CD4-positive, CD25-positive, alpha-beta regulatory T cell (primary cell): Measurements from ENCODE around the gene ANKRD13C. TPM values are rescaled to one million over a fixed set of nuclear protein-coding genes. Genes with fewer than 3 reads are reported as not detected.
"Not testable (repeated sequence)": the region's sequence is repeated elsewhere in the genome, so short reads cannot be mapped to it uniquely, and the experiment has no call there.

Experiments used
- ATAC-seq, 2 donors: fragments of 150-1000 bp; cut with Tn5 transposase; one replicate each; pipeline ENCODE4 v1.10.0; 2021; ENCODE audit warnings: low read depth in 2 of 2, moderate number of reproducible peaks in 2 of 2, moderate library complexity in 1 of 2
- DNase-seq, 3 donors: peaks; one replicate each; pipeline versions ENCODE4 v3.0.0 to v3.0.0-alpha.2; 2012 to 2022; ENCODE audit warnings: mixed read lengths in 1 of 3
- H3K27ac ChIP-seq: one replicate; pipeline ENCODE4 v1.7.0; 2013; ENCODE audit warnings: mild to moderate bottlenecking, low read length; ENCODE audit not compliant: insufficient read depth, poor library complexity, severe bottlenecking
- H3K27me3 ChIP-seq: one replicate; pipeline ENCODE4 v1.7.0; 2013; ENCODE audit warnings: low read length; ENCODE audit not compliant: control insufficient read depth, insufficient read depth
- H3K36me3 ChIP-seq: one replicate; pipeline ENCODE4 v1.7.0; 2013; ENCODE audit warnings: mild to moderate bottlenecking, low read length, moderate library complexity; ENCODE audit not compliant: control insufficient read depth, insufficient read depth
- H3K4me1 ChIP-seq: 2 replicates; pipeline ENCODE4 v1.7.0; 2013; ENCODE audit warnings: mild to moderate bottlenecking, low read length; ENCODE audit not compliant: insufficient read depth, control insufficient read depth, poor library complexity, severe bottlenecking
- H3K4me3 ChIP-seq: one replicate; pipeline ENCODE4 v1.7.0; 2013; ENCODE audit warnings: low read depth, mild to moderate bottlenecking, low read length, moderate library complexity
- H3K9me3 ChIP-seq, 2 experiments: 1 replicate in 1 of 2; 2 replicates in 1 of 2; pipeline ENCODE4 v1.7.0; 2013; ENCODE audit warnings: low read length in 2 of 2, mild to moderate bottlenecking in 1 of 2, moderate library complexity in 1 of 2; ENCODE audit not compliant: control insufficient read depth in 2 of 2
- H3K27ac Mint-ChIP-seq, 3 donors: one replicate each; pipeline ENCODE4 v1.8.0; 2020 to 2022; ENCODE audit warnings: mild to moderate bottlenecking in 3 of 3, mixed read lengths in 3 of 3, moderate library complexity in 2 of 3
- H3K27me3 Mint-ChIP-seq: one replicate; pipeline ENCODE4 v1.8.0; 2022; ENCODE audit warnings: mild to moderate bottlenecking, mixed read lengths
- H3K36me3 Mint-ChIP-seq: one replicate; pipeline ENCODE4 v1.8.0; 2020; ENCODE audit warnings: mixed read lengths
- H3K4me1 Mint-ChIP-seq, 4 donors: one replicate each; pipeline ENCODE4 v1.8.0; 2020 to 2022; ENCODE audit warnings: mixed read lengths in 4 of 4, mild to moderate bottlenecking in 1 of 4
- H3K4me3 Mint-ChIP-seq, 4 donors: one replicate each; pipeline ENCODE4 v1.8.0; 2020 to 2022; ENCODE audit warnings: mild to moderate bottlenecking in 4 of 4, mixed read lengths in 4 of 4, moderate library complexity in 3 of 4
- H3K9me3 Mint-ChIP-seq, 7 donors: one replicate each; pipeline ENCODE4 v1.8.0; 2020 to 2022; ENCODE audit warnings: mixed read lengths in 7 of 7, mild to moderate bottlenecking in 3 of 7, moderate library complexity in 2 of 7
- polyA plus RNA-seq, 4 donors: library from polyadenylated mRNA; unstranded; fragments of 300-500 nt; fragmentation: Illumina TruSeq; gene quantifications; one replicate each; pipeline ENCODE4 v1.2.3, GENCODE V29; 2021
- total RNA-seq: library from RNA; stranded (reverse); gene quantifications from one replicate; pipeline ENCODE4 v1.2.3, GENCODE V29; 2022

The ANKRD13C gene
- total and polyA plus RNA-seq, 5 donors from 2014 or later, result 12.7 to 30.7 (median 16.0) TPM

- H3K4me1 ChIP-seq, result peaks cover under 1% of the 10 kb centered on the region
- H3K27me3 ChIP-seq, result no peaks in the 10 kb centered on the region
- Mint-ChIP-seq H3K4me1 (peaks cover 15 to 23% (median 21%) of the 10 kb centered on the region in 4 donors), H3K4me3 (no peak overlapping the region), H3K27me3 (peaks cover 6% of the 10 kb centered on the region), H3K27ac (no peak overlapping the region), H3K9me3 (peaks cover 0 to 3% (median 0%) of the 10 kb centered on the region in 7 donors), H3K36me3 (peaks cover 10% of the 10 kb centered on the region)
- H3K36me3 ChIP-seq, result no peaks in the 10 kb centered on the region
- no peak overlapping the region for H3K4me3 ChIP-seq
- no peak overlapping the region for H3K27ac ChIP-seq
- DNase-seq, result peak in 1 of 3 donors; percentile 11
- no peaks in the 10 kb centered on the region for H3K9me3 ChIP-seq
- no peak for ATAC-seq
Measured at GRCh38 chr1:70358921-70359564, 4.5 kb upstream of the ANKRD13C start.

GRCh38 chr1:70355920-70356319 is 1.4 kb upstream of the ANKRD13C start:
- peaks cover 3% of the 10 kb centered on the region for H3K36me3 Mint-ChIP-seq
- no peak for DNase-seq
- no peak for ATAC-seq
- peaks cover 29 to 47% (median 35%) of the 10 kb centered on the region in 4 donors for H3K4me1 Mint-ChIP-seq
- Histone ChIP-seq H3K4me3 (no peak overlapping the region), H3K27ac (no peak overlapping the region), H3K27me3 (no peaks in the 10 kb centered on the region), H3K9me3 (no peaks in the 10 kb centered on the region), H3K36me3 (peaks cover 5% of the 10 kb centered on the region), H3K4me1 (peaks cover 30% of the 10 kb centered on the region)
- H3K27me3 Mint-ChIP-seq, result no peaks in the 10 kb centered on the region
- peak overlapping the region; percentile 86 to 98 (median 96) for H3K4me3 Mint-ChIP-seq
- peaks cover 0 to 3% (median 0%) of the 10 kb centered on the region in 7 donors for H3K9me3 Mint-ChIP-seq
- H3K27ac Mint-ChIP-seq, result peak overlapping the region; percentile 32 to 100 (median 99)

GRCh38 chr1:70355111-70355407 is 537 bp upstream of the ANKRD13C start:
- Histone ChIP-seq H3K36me3 (peaks cover 5% of the 10 kb centered on the region), H3K9me3 (no peaks in the 10 kb centered on the region), H3K4me3 (peak overlapping the region; percentile 93), H3K27me3 (no peaks in the 10 kb centered on the region), H3K27ac (peak overlapping the region; percentile 93), H3K4me1 (peaks cover 38% of the 10 kb centered on the region)
- peak overlapping the region; percentile 99 to 100 (median 99) for H3K27ac Mint-ChIP-seq
- no peak for ATAC-seq
- H3K4me3 Mint-ChIP-seq, result peak overlapping the region; percentile 95 to 99 (median 98)
- peaks cover 3% of the 10 kb centered on the region for H3K36me3 Mint-ChIP-seq
- peaks cover 0 to 3% (median 0%) of the 10 kb centered on the region in 7 donors for H3K9me3 Mint-ChIP-seq
- DNase-seq, result no peak
- no peaks in the 10 kb centered on the region for H3K27me3 Mint-ChIP-seq
- peaks cover 33 to 54% (median 40%) of the 10 kb centered on the region in 4 donors for H3K4me1 Mint-ChIP-seq

- H3K9me3 ChIP-seq, result no peaks in the 10 kb centered on the region
- H3K4me3 ChIP-seq, result peak overlapping the region; percentile 93
- Mint-ChIP-seq H3K9me3 (peaks cover 0 to 3% (median 0%) of the 10 kb centered on the region in 7 donors), H3K4me1 (peaks cover 37 to 63% (median 48%) of the 10 kb centered on the region in 4 donors), H3K27me3 (no peaks in the 10 kb centered on the region), H3K4me3 (peak overlapping the region; percentile 95 to 99 (median 98)), H3K36me3 (peaks cover 3% of the 10 kb centered on the region), H3K27ac (peak overlapping the region; percentile 99 to 100 (median 99))
- H3K36me3 ChIP-seq, result peaks cover 5% of the 10 kb centered on the region
- ATAC-seq (peak; percentile 16 to 17), DNase-seq (peak in 1 of 3 donors; percentile 52)
- H3K27me3 ChIP-seq, result no peaks in the 10 kb centered on the region
- H3K27ac ChIP-seq, result peak overlapping the region; percentile 93
- H3K4me1 ChIP-seq, result peaks cover 43% of the 10 kb centered on the region
Measured at GRCh38 chr1:70353601-70354331, 756 bp downstream of the ANKRD13C start.

- Mint-ChIP-seq H3K27me3 (no peaks in the 10 kb centered on the region), H3K9me3 (peaks cover 0 to 3% (median 0%) of the 10 kb centered on the region in 7 donors), H3K36me3 (peaks cover 3% of the 10 kb centered on the region), H3K4me3 (peak overlapping the region; percentile 95 to 99 (median 98)), H3K27ac (peak overlapping the region in 2 of 3 donors; percentile 99 to 100), H3K4me1 (peaks cover 40 to 70% (median 53%) of the 10 kb centered on the region in 4 donors)
- DNase-seq (no peak), ATAC-seq (no peak)
- H3K4me1 ChIP-seq, result peaks cover 46% of the 10 kb centered on the region
- H3K9me3 ChIP-seq, result no peaks in the 10 kb centered on the region
- H3K27ac ChIP-seq, result no peak overlapping the region
- H3K36me3 ChIP-seq, result peaks cover 5% of the 10 kb centered on the region
- no peaks in the 10 kb centered on the region for H3K27me3 ChIP-seq
- H3K4me3 ChIP-seq, result peak overlapping the region; percentile 93
Measured at GRCh38 chr1:70353044-70353443, 1.5 kb downstream of the ANKRD13C start.

- H3K4me3 ChIP-seq, H3K36me3 ChIP-seq, H3K27ac ChIP-seq, H3K27ac Mint-ChIP-seq, H3K27me3 ChIP-seq, DNase-seq, ATAC-seq, H3K27me3 Mint-ChIP-seq, H3K36me3 Mint-ChIP-seq, H3K9me3 ChIP-seq, H3K9me3 Mint-ChIP-seq: not testable (repeated sequence)
- H3K4me1 Mint-ChIP-seq, result peaks cover 45 to 83% (median 60%) of the 10 kb centered on the region in 4 donors
- peak overlapping the region in 2 of 4 donors; percentile 50 to 60 for H3K4me3 Mint-ChIP-seq
- peaks cover 55% of the 10 kb centered on the region for H3K4me1 ChIP-seq
Measured at GRCh38 chr1:70349799-70350198, 4.7 kb downstream of the ANKRD13C start.

- H3K27ac ChIP-seq, result no peak overlapping the region
- H3K36me3 Mint-ChIP-seq, result peaks cover 8% of the 10 kb centered on the region
- peak overlapping the region in 1 of 3 donors; percentile 66 for H3K27ac Mint-ChIP-seq
- H3K9me3 Mint-ChIP-seq, result no peaks in the 10 kb centered on the region
- no peaks in the 10 kb centered on the region for H3K27me3 ChIP-seq
- no peaks in the 10 kb centered on the region for H3K9me3 ChIP-seq
- H3K4me3 ChIP-seq, result no peak overlapping the region
- ATAC-seq, result no peak
- H3K4me1 ChIP-seq, result peaks cover 50% of the 10 kb centered on the region
- H3K36me3 ChIP-seq, result peaks cover 5% of the 10 kb centered on the region
- peak overlapping the region in 2 of 4 donors; percentile 16 to 53 for H3K4me3 Mint-ChIP-seq
- peaks cover 44 to 74% (median 56%) of the 10 kb centered on the region in 4 donors for H3K4me1 Mint-ChIP-seq
- no peaks in the 10 kb centered on the region for H3K27me3 Mint-ChIP-seq
- no peak for DNase-seq
Measured at GRCh38 chr1:70348399-70349165, 5.9 kb downstream of the ANKRD13C start.
